HG03457 (cell line): ENCODE data around the gene TTC6.

ENCODE experiments used
- ATAC-seq: cut with Tn5 transposase; IDR thresholded peaks from one replicate; pipeline ENCODE4 v1.9.1; 2021; ENCODE audit warnings: moderate number of reproducible peaks; ENCODE audit not compliant: unreplicated experiment

Gene TTC6

DNA sequence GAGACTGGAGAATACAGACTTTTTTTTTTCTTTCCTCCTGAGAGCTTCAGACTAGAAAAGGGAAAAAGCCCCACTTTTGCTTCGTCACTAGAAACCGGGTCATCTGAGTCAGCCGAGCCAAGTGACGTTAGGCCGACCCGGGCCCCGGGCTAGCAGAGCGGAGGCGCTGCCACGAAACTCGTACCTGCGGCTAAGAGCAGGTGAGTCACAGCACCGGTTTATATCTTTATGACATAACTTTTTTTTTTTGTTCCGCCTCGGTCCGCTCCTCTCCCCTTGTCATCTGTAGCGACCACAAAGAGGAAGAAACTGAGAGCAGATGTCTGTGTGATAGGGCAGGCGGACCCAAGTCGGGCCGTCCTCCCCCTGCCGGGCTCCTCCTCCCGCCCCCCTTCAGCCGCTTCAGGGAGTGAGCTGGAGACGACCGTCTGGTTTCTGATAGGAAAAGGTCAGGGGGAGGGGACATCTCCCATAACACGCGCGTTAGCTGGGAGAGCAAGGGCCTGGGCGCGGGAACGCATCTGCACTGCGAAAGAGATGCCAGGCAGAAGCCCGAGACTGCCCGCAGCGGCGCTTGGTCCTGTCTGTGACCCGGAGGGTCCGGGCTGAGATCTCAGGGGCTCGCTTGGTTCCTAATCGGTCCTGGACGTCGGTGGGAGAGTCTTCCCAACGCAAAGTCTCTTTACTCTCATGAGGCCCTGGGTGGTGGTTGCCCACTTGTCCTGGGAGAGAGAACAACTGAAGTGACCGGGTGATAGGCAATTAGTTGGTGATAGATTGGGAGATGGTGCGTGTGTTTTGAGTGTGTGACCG is 586 bp downstream of the TTC6 start:
- ATAC-seq, result no peak

GRCh38 chr14:37596790-37597472 is 1.5 kb downstream of the TTC6 start:
- no peak for ATAC-seq

DNA sequence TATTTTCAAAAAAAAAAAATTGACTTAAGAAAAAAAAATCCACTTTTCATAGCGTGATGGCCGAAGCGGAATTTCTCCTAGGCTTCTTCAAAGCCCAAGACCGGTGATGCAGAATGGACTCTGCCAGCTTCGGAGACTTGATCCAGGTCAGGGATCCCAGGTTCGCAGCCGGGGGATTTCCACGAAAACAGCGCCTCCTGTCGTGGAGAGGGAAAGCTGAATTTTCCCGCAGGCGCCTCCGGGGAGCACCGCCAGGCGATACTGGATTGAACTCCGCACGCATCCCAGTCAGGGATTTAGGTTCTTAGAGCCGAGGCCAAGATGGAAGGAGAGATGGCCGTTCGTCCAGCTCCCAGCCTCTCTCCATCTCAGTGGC is 2.1 kb downstream of the TTC6 start:
- no peak for ATAC-seq

DNA sequence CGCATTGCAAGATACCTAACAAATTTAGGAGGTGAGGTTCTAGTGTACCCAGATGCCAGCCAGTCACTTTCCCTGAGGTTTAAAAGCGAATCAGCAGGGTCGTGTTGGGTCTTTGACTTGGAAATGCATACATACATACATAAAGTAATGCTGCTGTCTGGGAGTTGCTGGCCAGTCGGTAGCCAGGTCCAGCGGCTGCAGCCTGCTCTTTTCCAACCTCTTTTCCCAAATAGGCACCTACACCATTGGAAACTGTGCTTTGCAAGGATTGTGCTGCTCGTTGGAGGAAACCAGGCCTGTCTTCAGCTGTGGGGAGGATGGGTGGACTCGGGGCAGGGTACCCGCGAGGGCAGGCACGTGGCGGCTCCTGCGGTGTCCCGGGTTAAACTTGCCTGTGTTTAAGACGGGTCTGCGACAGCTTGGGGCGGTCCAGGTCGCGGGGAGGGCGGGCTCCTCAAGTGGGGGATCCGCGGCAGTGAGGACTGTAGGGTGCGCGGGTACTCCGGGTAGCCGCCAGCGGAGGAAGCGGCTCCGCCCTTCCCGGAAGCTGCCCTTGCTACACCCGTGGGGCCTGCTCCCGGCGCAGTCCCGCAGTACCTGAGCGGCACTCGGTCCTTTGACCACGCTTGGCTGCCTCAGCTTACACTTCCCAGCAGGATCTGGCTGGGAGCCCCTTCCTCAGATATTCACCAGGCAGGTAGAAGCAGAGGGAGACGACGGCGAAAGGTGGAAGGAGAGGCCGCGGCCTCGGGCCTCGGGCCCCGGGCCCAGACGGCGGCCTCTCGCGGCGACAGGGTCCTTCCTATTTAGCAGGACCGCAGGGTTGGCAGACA is 2.7 kb downstream of the TTC6 start:
- ATAC-seq, result no peak

DNA sequence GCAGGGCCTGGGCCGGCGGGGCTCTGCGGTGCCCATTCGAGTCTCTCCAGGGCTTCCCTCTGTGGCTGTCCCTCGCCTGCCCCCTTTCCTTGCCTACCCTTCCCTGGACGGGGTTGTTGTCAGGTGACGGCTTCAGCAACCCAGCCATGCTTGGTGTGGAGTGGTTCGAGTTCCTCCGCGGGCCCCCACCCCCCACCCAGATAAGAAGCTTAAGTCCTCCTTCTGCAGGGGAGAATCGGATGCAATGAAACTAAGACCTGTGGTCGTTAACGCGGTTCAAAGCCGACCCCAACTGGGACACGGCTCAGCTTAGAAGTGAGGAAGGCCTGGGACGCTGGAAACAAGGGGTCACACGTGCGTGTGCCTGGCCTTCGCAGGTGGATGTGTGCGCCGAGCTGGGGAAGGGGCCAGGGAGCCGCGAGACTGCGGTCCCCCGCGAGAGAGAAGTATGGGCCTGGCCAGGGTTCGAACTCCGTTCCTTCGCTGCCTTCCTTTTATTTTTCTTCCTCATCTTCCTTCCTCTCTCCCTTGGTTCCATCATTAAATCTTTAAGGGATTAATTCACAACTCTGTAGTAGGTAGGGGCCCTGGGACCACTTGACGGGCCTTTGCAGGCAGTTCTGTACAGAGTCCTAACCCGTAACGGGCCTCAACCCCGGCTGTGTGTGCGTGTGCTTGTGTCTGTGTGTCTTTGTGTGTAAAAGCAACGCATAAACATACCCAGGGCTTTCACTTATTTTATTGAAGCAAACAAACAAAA is 3.5 kb downstream of the TTC6 start:
- ATAC-seq, result no peak

DNA sequence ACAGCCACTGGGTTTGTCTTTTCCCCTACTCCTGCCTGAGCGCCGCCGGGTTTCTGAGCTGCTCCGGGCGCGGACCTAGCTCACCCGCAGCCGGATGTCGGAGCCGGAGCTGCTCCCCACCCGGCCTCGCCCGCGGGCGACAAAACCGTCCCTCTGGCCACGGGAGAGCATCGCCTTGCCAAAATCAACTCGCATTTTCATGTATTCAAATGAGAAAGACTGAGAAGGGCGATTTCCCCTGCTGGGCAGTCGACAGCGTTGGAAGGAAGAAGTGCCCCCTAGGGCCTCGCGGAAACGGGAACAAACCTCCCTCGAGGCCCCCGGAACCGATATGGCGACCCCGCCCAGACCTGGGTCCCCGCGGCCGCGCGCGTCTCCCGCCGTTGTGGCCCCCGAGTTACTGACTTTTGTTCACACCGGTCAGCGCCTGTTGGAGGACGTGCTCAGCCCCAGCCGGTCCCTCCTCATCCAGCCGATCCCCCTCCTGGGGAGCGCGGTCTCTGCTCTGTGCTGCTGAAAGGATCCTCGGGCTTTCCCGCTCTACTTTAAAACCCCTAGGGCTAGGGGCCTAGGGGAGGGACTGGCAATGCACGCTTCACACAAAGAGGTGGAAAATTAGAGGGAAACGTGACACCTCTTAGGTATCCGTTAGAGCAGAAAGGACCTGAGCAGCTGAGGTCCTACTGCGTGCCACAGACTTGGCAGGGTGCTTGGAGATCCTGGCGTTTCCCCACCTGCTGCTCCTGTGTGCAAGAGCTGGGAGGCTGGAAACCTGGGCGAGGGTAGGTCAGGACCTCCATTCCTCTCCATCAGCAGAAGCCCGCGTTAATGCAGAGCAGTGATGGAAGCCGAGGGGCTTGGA is 4.3 kb downstream of the TTC6 start:
- ATAC-seq, result no peak

GRCh38 chr14:37600880-37601741 is 5.7 kb downstream of the TTC6 start:
- ATAC-seq, result no peak

DNA sequence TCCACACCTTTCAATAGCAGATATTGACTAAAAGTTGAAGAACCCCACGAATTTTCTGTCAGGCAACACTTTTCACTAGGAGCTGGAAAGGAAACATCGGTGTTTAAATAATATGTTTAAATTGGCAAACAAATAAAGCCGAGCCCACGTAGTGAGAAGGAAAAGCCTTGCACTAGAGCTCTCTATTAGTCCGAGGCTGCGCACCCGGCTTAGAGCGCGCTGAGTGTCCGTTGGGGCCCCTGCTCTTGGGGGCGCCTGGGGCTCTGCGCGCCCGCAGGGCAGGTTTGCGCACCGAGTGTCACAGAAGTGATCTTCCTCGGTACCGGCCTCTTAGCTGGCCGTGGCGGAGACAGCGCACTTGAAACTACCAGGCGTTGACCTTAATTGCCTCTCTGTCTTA is 6.4 kb downstream of the TTC6 start:
- ATAC-seq, result no peak

GRCh38 chr14:37602605-37603453 is 7.4 kb downstream of the TTC6 start:
- ATAC-seq, result no peak

DNA sequence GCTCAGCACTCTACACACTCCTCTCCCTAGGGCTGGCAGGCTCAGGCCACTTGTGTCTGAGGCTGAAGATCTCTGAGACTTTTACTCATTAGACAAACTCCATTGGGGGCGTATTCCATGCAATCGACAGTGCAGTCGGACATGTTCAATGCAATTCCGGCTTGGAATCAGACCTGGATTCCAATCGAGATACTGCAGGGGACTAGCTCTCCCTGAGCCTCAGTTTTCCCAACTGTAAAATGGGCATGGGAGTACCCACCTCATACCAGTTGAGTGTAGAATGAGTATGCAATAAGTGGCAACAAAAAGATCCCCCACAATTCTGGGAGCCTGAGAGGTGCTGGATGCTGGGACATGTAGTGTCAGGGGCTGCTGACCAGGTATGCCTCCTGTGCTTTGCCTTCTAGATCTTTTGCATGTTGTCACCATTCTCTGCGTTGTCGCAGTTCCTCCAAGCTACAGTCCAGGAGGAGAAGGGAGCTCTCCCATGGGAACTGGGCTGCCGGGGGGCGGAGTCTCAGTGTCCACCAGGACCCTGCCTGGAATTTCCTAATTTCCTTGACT is 8.3 kb downstream of the TTC6 start:
- no peak for ATAC-seq

DNA sequence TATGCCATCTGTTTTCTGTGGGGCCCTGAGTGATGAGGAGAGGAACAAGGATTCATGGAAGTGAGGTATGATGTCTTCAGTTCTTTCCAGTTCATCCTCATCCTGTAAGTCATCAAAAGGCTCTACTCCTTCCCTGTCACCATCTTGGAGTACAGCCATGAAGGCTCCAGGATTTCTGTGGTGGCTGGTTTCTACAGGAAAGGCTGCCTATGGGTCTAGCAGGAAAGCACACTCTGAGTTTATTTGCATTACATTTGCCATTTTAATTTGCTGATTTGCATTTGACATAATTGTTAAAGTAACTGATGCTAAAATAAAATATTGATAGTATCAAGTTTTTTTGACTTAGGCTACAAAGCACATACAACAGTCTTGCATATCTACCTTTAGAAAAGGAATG is 11.2 kb downstream of the TTC6 start:
- no peak for ATAC-seq

DNA sequence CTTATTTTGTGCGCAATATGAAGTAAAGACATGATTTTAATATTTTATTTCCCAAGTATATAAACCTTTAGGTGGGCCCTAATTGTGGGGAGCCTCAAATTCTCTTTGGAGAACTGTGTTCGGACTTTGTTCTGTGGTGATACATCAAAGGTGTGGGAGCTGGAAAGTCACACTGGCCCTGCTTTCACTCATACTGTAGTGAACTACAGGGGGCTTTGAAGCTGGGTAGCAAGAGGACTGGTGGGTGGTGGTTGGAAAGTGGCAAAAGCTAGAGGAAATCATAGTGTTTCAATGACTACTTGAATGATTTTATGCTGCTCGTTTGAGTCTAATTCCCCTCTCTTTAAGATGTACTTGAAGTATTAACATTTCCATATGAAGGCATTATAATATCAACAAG is 13.2 kb downstream of the TTC6 start:
- no peak for ATAC-seq

- no peak for ATAC-seq
These were observed 15.6 kb downstream of the TTC6 start for GRCh38 chr14:37610945-37611523.

DNA sequence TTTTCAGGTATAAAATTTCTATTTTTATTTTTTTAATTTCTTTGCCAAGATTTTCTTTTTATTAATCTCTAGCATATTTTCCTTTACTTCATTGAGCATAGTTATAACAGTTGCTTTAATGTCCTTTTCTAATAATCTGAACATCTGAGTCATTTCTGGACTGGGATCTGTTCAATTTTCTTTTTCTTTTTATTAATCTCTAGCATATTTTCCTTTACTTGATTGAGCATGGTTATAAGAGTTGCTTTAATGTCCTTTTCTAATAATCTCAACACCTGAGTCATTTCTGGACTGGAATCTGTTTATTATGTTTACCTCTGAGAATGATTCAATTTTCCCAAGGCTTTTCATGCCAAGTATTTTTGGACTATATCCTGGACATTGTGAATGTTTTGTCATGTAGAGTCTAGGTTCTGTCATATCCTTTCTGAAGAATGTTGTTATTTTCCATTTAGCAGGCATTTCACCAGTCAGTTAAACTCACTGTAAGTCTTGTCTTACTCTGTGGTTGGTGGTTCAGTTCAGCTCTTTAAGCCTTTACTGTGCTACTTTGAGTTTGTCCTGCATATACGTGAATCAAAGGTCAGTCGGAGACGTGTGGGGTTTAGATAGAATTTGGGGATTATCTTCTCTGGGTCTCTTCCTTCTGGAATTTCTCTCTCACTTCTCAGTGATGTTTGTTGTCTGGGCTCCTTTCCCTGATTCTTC is 20.3 kb downstream of the TTC6 start:
- no peak for ATAC-seq

DNA sequence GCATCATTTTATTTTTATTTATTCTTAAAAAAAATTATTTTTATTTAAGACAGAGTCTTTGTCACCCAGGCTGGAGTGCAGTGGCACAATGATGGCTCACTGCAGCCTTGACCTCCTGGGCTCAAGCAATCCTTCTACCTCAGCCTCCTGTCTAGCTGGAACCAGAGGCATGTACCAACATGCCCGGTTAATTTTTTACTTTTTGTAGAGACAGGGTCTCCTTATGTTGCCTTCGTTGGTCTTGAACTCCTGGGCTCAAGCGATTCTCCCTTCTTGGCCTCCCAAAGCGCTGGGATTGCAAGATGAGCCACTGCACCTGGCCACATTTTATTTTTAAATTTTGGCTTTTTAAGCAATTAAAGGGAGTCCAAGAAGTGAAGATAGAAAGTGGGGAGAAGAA is 21.4 kb downstream of the TTC6 start:
- no peak for ATAC-seq

- no peak for ATAC-seq
These were observed 22.5 kb downstream of the TTC6 start for GRCh38 chr14:37617864-37618365.
